Colonic mucosa (tissue), 4 donors: ENCODE measurements around the gene SLC26A8. TPM values are rescaled to one million over a fixed set of nuclear protein-coding genes. Genes with fewer than 3 reads are reported as not detected.
"Not testable (repeated sequence)": the region's sequence is repeated elsewhere in the genome, so short reads cannot be mapped to it uniquely, and the experiment has no call there.

ENCODE experiments used
- DNase-seq: peaks from one replicate; pipeline ENCODE4 v3.0.0-alpha.2; 2020
- H3K27ac ChIP-seq: fragments of 200-600 bp; one replicate; pipeline ENCODE4 v1.8.0; 2021
- H3K27me3 ChIP-seq: fragments of 200-600 bp; one replicate; pipeline ENCODE4 v1.8.0; 2021
- H3K36me3 ChIP-seq: fragments of 200-600 bp; one replicate; pipeline ENCODE4 v1.8.0; 2021
- H3K4me1 ChIP-seq: fragments of 200-600 bp; one replicate; pipeline ENCODE4 v1.8.0; 2021; ENCODE audit warnings: mild to moderate bottlenecking
- H3K4me3 ChIP-seq: fragments of 200-600 bp; one replicate; pipeline ENCODE4 v1.8.0; 2021
- H3K9ac ChIP-seq, 2 donors: one replicate each; pipeline ENCODE4 v1.7.0; 2013; ENCODE audit warnings: control low read depth in 2 of 2, low read depth in 2 of 2, low read length in 2 of 2
- H3K9me3 ChIP-seq: fragments of 200-600 bp; one replicate; pipeline ENCODE4 v1.8.0; 2021
- intact Hi-C: fragments of 100-400 bp; cut with DNase I; formaldehyde crosslinking; loops from one replicate; pipeline ENCODE4 v1.14.1; 2022
- total RNA-seq, 2 donors: library from RNA; stranded (reverse); fragmentation: NEBNext Ultra II Directional in 1 of 2; extraction: Animal tissue kit (Norgen Biotek cat#: 25700) in 1 of 2; gene quantifications; one replicate each; pipeline ENCODE4 v1.2.1, GENCODE V29; 2021
- TF ChIP-seq, protein P1 (sequence below): fragments of 200-600 bp; IDR thresholded peaks from one replicate; pipeline ENCODE4 v1.8.0; 2022; ENCODE audit warnings: antibody characterized with exemption, mild to moderate bottlenecking
- donor health status: healthy.
- donor health status: DM: no; HTN: no; CAD: no.
- donor health status: DM: no; HTN: no; CAD: no.

The SLC26A8 gene
- total RNA-seq, 2 donors from 2014 or later: 0.27 TPM; not detected in 1

DNA sequence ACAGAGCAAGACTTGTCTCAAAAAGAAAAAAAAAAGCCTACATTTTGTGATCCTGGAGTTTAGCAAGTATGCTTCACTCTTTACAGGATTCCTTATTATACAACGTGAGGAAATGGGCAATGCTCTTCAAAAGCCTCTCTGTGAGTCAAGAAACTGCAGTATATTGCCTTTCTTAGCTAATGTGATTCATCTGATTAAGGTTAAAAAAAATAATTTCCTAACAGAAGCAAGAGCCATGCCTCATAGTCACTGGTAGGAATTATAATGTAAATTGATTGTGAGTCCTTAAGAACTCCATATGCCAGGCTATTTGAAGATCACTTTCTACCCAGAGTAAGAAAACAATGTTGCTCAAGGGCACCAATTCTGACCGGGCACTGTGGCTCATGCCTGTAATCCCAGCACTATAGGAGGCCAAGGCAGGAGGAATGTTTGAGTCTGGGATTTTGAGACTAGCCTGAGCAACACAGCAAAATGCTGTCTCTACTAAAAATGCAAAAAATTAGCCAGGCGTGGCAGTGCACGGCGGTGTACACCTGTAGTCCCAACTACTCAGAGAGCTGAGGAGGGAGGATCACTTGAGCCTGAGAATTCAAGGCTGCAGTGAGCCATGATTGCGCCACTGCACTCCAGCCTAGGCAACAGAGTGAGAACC lies 43.3 kb downstream of the SLC26A8 start:
- no peak for DNase-seq
- H3K27ac ChIP-seq: no peak overlapping the region
- no peaks in the 10 kb centered on the region for H3K27me3 ChIP-seq
- H3K4me3 ChIP-seq: no peak overlapping the region
- TF ChIP-seq, protein P1, sequence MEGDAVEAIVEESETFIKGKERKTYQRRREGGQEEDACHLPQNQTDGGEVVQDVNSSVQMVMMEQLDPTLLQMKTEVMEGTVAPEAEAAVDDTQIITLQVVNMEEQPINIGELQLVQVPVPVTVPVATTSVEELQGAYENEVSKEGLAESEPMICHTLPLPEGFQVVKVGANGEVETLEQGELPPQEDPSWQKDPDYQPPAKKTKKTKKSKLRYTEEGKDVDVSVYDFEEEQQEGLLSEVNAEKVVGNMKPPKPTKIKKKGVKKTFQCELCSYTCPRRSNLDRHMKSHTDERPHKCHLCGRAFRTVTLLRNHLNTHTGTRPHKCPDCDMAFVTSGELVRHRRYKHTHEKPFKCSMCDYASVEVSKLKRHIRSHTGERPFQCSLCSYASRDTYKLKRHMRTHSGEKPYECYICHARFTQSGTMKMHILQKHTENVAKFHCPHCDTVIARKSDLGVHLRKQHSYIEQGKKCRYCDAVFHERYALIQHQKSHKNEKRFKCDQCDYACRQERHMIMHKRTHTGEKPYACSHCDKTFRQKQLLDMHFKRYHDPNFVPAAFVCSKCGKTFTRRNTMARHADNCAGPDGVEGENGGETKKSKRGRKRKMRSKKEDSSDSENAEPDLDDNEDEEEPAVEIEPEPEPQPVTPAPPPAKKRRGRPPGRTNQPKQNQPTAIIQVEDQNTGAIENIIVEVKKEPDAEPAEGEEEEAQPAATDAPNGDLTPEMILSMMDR: no peak
- no peak overlapping the region for H3K9ac ChIP-seq
- intact Hi-C loops: no loop called here
- no peaks in the 10 kb centered on the region for H3K36me3 ChIP-seq
- no peaks in the 10 kb centered on the region for H3K9me3 ChIP-seq
- no peaks in the 10 kb centered on the region for H3K4me1 ChIP-seq

DNA sequence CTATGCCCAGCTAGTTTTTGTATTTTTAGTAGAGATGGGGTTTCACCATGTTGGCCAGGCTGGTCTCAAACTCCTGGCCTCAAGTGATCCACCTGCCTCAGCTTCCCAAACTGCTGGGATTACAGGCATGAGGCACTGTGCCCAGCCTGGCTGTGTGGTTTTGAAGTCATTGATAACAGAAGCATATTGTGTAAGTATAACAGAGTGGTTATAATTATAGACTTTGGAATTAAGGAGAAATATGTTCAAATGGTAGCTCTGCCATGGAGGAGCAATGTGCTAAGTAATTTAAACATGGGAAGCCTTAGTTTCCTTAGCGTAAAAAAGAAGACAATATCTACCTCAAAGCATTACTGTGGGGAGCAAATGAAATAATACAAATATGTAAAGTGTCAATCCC lies 44.3 kb downstream of the SLC26A8 start:
- H3K9ac ChIP-seq, H3K4me3 ChIP-seq, H3K27me3 ChIP-seq, H3K36me3 ChIP-seq, H3K9me3 ChIP-seq, H3K27ac ChIP-seq, DNase-seq, intact Hi-C loops, H3K4me1 ChIP-seq: not testable (repeated sequence)

DNA sequence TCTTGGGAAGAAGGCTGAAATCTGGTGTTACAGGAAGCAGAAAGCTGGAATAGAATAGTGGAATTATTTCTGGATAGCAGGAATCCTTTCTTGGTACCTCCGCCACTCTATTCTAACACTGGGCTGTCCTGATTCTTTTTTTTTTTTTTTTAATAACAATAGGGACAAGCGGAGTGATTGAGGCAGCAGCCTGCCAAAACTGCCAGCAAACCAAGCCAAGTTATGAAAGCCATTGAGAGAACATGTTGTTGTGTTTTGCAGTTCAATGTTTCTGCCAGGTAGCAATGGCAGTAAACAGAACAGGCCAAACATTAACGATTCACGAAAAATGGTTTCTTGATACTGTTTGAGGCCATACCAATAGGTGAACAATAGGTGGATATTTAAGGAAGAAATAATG lies 47.1 kb downstream of the SLC26A8 start:
- no peak overlapping the region for H3K27ac ChIP-seq
- intact Hi-C loops: no loop called here
- H3K36me3 ChIP-seq: no peaks in the 10 kb centered on the region
- DNase-seq: no peak
- no peak overlapping the region for H3K9ac ChIP-seq
- no peaks in the 10 kb centered on the region for H3K4me1 ChIP-seq
- H3K27me3 ChIP-seq: no peaks in the 10 kb centered on the region
- H3K4me3 ChIP-seq: no peak overlapping the region
- no peaks in the 10 kb centered on the region for H3K9me3 ChIP-seq
- TF ChIP-seq, protein P1: no peak

DNA sequence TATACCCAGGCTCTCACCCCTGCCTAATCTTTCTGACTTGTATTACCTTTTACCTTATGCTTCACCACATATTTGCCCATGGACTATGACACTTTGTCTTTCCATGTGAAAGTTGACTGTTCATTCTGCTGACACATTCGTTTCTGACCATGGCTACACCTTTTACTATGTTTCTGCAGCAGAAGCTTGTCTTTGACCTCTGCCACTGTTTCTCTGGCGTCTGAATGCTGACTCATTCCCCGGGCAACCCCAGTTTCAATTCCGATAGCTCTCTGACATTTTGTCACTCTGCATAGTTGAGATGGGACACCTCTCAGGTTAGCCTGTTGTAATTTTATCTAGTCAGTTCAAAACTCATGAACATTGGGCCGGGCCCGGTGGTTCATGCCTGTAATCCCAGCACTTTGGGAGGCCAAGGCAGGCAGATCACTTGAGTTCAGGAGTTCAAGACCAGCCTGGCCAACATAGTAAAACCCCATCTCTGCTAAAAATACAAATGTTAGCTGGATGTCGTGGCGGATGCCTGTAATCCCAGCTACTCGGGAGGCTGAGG lies 50.7 kb downstream of the SLC26A8 start:
- Histone ChIP-seq H3K9me3 (no peaks in the 10 kb centered on the region), H3K27ac (no peak overlapping the region), H3K36me3 (no peaks in the 10 kb centered on the region), H3K9ac (no peak overlapping the region), H3K4me3 (no peak overlapping the region), H3K27me3 (no peaks in the 10 kb centered on the region), H3K4me1 (no peaks in the 10 kb centered on the region)
- TF ChIP-seq, protein P1: no peak
- DNase-seq: peak; percentile 22
- intact Hi-C loops: no loop called here

DNA sequence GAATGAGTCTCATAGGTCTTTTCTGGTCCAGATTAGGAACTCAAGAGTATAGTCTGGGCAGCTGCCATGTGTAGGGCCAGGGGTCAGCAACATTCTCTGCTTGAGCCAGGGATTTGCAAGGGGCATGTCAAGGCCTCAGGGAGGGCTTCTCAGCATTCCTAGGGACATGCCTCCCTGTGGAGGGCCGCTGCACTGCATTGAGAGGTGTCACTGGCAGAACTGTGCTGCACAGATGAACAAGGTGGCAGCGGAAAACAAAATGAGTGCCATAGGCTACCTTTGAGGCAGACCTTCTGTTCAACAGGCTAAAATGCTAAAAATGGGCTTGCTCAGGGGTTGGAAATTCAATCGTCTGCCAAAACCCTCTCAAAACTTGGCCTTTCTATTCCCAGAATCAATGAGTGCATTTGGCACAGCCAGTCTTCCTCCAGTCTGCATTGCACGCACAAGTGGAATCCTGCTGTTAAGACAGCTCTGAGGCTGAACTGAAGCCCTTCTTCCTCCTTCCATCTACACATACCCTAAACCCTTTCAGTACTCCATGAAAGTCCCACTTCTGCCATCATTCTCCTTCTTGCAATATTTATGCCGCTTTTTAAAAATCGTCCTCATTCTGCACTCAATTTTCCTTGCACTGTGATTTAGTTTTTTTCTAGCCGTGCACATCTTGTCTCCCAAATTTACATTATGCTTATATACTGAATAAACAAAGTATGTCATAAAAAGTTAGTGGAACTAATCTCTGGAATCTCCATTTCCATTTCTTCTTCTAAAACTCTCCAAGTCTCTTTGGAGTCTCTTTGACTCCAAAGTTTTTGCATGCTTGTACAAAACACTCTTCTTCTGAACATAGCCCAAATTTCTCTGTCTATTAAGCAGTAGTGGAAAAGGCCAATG lies 51.7 kb downstream of the SLC26A8 start:
- Histone ChIP-seq H3K4me3 (no peak overlapping the region), H3K27me3 (no peaks in the 10 kb centered on the region), H3K27ac (no peak overlapping the region), H3K9ac (no peak overlapping the region), H3K9me3 (no peaks in the 10 kb centered on the region), H3K36me3 (no peaks in the 10 kb centered on the region), H3K4me1 (no peaks in the 10 kb centered on the region)
- TF ChIP-seq, protein P1: no peak
- intact Hi-C loops: no loop called here
- no peak for DNase-seq
